Activated T-cell treated with anti-CD3 and anti-CD28 coated beads, Interleukin-2, amount 50 U/mL, for 72 hours (primary cell): Measurements from ENCODE around the gene TOR1AIP1. TPM values are rescaled to one million over a fixed set of nuclear protein-coding genes. Genes with fewer than 3 reads are reported as not detected.
"Not testable (repeated sequence)": the region's sequence is repeated elsewhere in the genome, so short reads cannot be mapped to it uniquely, and the experiment has no call there.

ENCODE experiments used
- ATAC-seq, 2 donors: fragments of 150-1000 bp; cut with Tn5 transposase; replicated peaks in 1 of 2; 2 replicates each; pipeline ENCODE4 v1.10.0; 2021; ENCODE audit warnings: moderate library complexity in 2 of 2, mild to moderate bottlenecking in 1 of 2
- DNase-seq, 2 donors: peaks; one replicate each; pipeline ENCODE4 v3.0.0; 2021 to 2022; ENCODE audit warnings: mixed read lengths in 1 of 2
- H3K27ac Mint-ChIP-seq: one replicate; pipeline ENCODE4 v1.8.0; 2022; ENCODE audit warnings: mild to moderate bottlenecking, moderate library complexity, mixed read lengths
- H3K27me3 Mint-ChIP-seq: one replicate; pipeline ENCODE4 v1.8.0; 2022; ENCODE audit warnings: low read depth, mixed read lengths
- H3K36me3 Mint-ChIP-seq, 2 donors: one replicate each; pipeline ENCODE4 v1.8.0; 2022; ENCODE audit warnings: mixed read lengths in 2 of 2, mild to moderate bottlenecking in 1 of 2; ENCODE audit not compliant: insufficient read depth in 2 of 2
- H3K4me1 Mint-ChIP-seq: one replicate; pipeline ENCODE4 v1.8.0; 2022; ENCODE audit warnings: low read depth, mixed read lengths
- H3K4me3 Mint-ChIP-seq, 2 donors: one replicate each; pipeline ENCODE4 v1.8.0; 2022; ENCODE audit warnings: mild to moderate bottlenecking in 2 of 2, mixed read lengths in 2 of 2, moderate library complexity in 2 of 2
- H3K9me3 Mint-ChIP-seq, 2 donors: one replicate each; pipeline ENCODE4 v1.8.0; 2022; ENCODE audit warnings: mixed read lengths in 2 of 2
- total RNA-seq, 2 donors: library from RNA; stranded (reverse); gene quantifications; one replicate each; pipeline ENCODE4 v1.2.3, GENCODE V29; 2022

TOR1AIP1 gene
- total RNA-seq = 10 to 100 TPM; 55.2 to 57.9 TPM

DNA sequence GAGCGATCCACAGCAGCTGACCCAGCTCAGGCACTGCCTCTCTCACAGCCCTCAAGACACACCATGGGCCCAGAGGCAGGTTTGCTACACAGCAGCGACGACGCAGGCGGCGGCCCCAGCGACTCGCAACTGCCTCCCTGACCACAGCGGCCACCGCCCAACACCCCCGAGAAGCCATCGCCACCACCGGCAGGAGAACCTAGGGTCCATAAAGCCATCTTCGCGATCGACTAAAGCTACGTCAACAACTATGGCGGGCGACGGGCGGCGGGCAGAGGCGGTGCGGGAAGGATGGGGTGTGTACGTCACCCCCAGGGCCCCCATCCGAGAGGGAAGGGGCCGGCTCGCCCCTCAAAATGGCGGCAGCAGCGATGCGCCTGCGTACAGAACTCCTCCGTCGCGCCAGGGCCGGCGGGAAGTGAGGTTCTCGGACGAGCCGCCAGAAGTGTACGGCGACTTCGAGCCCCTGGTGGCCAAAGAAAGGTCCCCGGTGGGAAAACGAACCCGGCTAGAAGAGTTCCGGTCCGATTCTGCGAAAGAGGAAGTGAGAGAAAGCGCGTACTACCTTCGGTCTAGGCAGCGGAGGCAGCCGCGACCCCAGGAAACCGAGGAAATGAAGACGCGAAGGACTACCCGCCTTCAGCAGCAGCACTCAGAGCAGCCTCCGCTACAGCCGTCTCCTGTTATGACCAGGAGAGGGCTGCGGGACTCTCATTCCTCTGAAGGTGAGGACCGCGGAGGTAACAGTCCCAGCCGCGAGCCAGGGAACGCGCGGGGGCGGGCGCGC lies at the start of gene TOR1AIP1:
Gene TOR1AIP1 (plus strand): TSS at position 33 of the 787 bp plus-strand sequence. CDS start 218 bp downstream, at position 251.
- peaks cover 9 to 24% of the 10 kb centered on the region in 2 donors for H3K36me3 Mint-ChIP-seq
- no peaks in the 10 kb centered on the region for H3K27me3 Mint-ChIP-seq
- H3K9me3 Mint-ChIP-seq = no peaks in the 10 kb centered on the region
- ATAC-seq (peak; percentile 80 to 82), DNase-seq (peak; percentile 97 to 98)
- H3K4me3 Mint-ChIP-seq = peak within 1 kb of the TSS; percentile 91 to 92
- peaks cover 78% of the 10 kb centered on the region for H3K4me1 Mint-ChIP-seq
- peak within 1 kb of the TSS; percentile 88 for H3K27ac Mint-ChIP-seq

- not testable (repeated sequence) for H3K4me3 Mint-ChIP-seq, H3K27me3 Mint-ChIP-seq
These were observed 45.2 kb upstream of the TOR1AIP1 start for GRCh38 chr1:179836686-179837445.

DNA sequence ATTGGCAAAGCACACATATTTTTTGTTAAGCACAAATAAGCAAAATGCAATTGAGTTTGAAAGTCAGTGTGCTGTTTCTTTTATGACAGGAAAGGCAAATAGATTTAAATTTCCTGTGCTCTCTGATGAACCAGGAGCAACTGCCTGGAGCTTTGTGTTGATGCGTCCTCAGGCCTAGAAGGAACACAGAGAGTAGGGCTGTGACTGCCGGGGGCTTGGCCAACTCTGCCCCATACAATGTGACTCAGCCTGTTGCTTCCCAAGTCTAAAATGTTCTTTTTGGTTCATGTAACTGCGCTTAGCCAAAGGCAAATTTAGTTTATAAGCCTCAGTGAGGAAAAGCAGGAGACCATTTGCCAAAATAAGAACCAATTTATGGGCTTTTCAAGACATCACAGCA lies 42.0 kb upstream of the TOR1AIP1 start:
- Mint-ChIP-seq H3K4me3 (no peak overlapping the region), H3K4me1 (peaks cover 5% of the 10 kb centered on the region), H3K27ac (no peak overlapping the region), H3K9me3 (no peaks in the 10 kb centered on the region), H3K36me3 (peaks cover 0 to 1% of the 10 kb centered on the region in 2 donors), H3K27me3 (no peaks in the 10 kb centered on the region)
- DNase-seq = no peak
- no peak for ATAC-seq

More at GRCh38 chr1:179836686-179837445, 45.2 kb upstream of the TOR1AIP1 start:
- not testable (repeated sequence) for ATAC-seq, H3K27ac Mint-ChIP-seq, H3K9me3 Mint-ChIP-seq, DNase-seq, H3K36me3 Mint-ChIP-seq
- peaks cover 12% of the 10 kb centered on the region for H3K4me1 Mint-ChIP-seq

- ATAC-seq (no peak), DNase-seq (no peak)
- H3K36me3 Mint-ChIP-seq = peaks cover 8 to 26% of the 10 kb centered on the region in 2 donors
- no peak overlapping the region for H3K27ac Mint-ChIP-seq
- H3K27me3 Mint-ChIP-seq = no peaks in the 10 kb centered on the region
- H3K4me3 Mint-ChIP-seq = no peak overlapping the region
- no peaks in the 10 kb centered on the region for H3K4me1 Mint-ChIP-seq
- H3K9me3 Mint-ChIP-seq = no peaks in the 10 kb centered on the region
These were observed 33.9 kb upstream of the TOR1AIP1 start for GRCh38 chr1:179848233-179848632.

GRCh38 chr1:179853102-179853501 lies 29.0 kb upstream of the TOR1AIP1 start:
- no peak overlapping the region for H3K27ac Mint-ChIP-seq
- H3K4me1 Mint-ChIP-seq = no peaks in the 10 kb centered on the region
- DNase-seq (no peak), ATAC-seq (no peak)
- H3K9me3 Mint-ChIP-seq = no peaks in the 10 kb centered on the region
- no peaks in the 10 kb centered on the region for H3K27me3 Mint-ChIP-seq
- H3K36me3 Mint-ChIP-seq = peaks cover 3 to 20% of the 10 kb centered on the region in 2 donors
- no peak overlapping the region for H3K4me3 Mint-ChIP-seq

DNA sequence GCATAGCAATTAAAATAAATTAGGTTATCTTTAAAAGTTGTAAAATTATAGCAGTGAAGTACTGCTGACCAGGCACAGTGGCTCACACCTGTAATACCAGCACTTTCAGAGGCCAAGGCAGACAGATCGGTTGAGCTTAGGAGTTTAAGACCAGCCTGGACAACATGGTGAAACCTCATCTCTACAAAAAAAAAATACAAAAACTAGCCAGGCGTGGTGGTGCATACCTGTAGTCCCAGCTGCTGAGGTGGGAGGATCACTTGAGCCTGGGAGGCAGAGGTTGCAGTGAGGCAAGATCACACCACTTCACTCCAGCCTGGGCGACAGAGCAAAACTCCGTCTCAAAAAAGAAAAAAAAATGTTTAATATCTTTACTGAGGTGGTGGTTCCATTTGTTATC lies 26.3 kb upstream of the TOR1AIP1 start:
- not testable (repeated sequence) for H3K9me3 Mint-ChIP-seq, H3K4me3 Mint-ChIP-seq, H3K27ac Mint-ChIP-seq, H3K4me1 Mint-ChIP-seq, H3K27me3 Mint-ChIP-seq, DNase-seq, ATAC-seq
- H3K36me3 Mint-ChIP-seq = peaks cover 4 to 18% of the 10 kb centered on the region in 2 donors

DNA sequence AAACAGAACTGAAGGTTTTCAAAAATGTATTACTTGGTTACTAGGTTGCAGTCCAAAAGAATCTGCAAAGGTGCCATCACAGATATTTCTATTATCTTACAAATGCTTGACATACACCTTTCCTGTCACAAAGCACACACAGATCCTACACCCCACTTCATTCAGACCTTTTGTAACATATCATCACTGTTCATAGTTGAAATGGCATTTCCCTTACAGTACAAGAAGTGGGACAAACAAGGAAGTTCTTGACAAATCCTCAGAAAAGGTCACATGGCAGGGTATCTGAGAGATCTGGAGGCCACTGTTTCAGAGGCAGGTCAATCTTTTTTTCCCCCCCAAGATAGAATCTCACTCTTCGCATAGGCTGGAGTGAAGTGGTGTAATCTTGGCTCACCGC lies 25.8 kb upstream of the TOR1AIP1 start:
- no peak for ATAC-seq
- no peak for DNase-seq
- no peak overlapping the region for H3K27ac Mint-ChIP-seq
- no peaks in the 10 kb centered on the region for H3K4me1 Mint-ChIP-seq
- H3K27me3 Mint-ChIP-seq = no peaks in the 10 kb centered on the region
- peaks cover 2 to 16% of the 10 kb centered on the region in 2 donors for H3K36me3 Mint-ChIP-seq
- no peak overlapping the region for H3K4me3 Mint-ChIP-seq
- no peaks in the 10 kb centered on the region for H3K9me3 Mint-ChIP-seq

- H3K9me3 Mint-ChIP-seq = no peaks in the 10 kb centered on the region
- ATAC-seq = peak in 1 of 2 donors; percentile 76
- DNase-seq = no peak
- H3K36me3 Mint-ChIP-seq = peaks cover 2 to 11% of the 10 kb centered on the region in 2 donors
- no peak overlapping the region for H3K4me3 Mint-ChIP-seq
- no peaks in the 10 kb centered on the region for H3K27me3 Mint-ChIP-seq
- peak overlapping the region; percentile 12 for H3K27ac Mint-ChIP-seq
- no peaks in the 10 kb centered on the region for H3K4me1 Mint-ChIP-seq
These were observed 25.1 kb upstream of the TOR1AIP1 start for GRCh38 chr1:179857009-179857408.

GRCh38 chr1:179860652-179861051 lies 21.4 kb upstream of the TOR1AIP1 start:
- Mint-ChIP-seq H3K4me1 (no peaks in the 10 kb centered on the region), H3K4me3 (no peak overlapping the region), H3K9me3 (no peaks in the 10 kb centered on the region), H3K27ac (no peak overlapping the region), H3K27me3 (no peaks in the 10 kb centered on the region), H3K36me3 (peaks cover 2 to 11% of the 10 kb centered on the region in 2 donors)
- DNase-seq (no peak), ATAC-seq (no peak)

GRCh38 chr1:179865377-179865776 lies 16.7 kb upstream of the TOR1AIP1 start:
- H3K27ac Mint-ChIP-seq = no peak overlapping the region
- peaks cover 2 to 12% of the 10 kb centered on the region in 2 donors for H3K36me3 Mint-ChIP-seq
- peaks cover 6% of the 10 kb centered on the region for H3K4me1 Mint-ChIP-seq
- no peak overlapping the region for H3K4me3 Mint-ChIP-seq
- ATAC-seq (no peak), DNase-seq (no peak)
- H3K9me3 Mint-ChIP-seq = no peaks in the 10 kb centered on the region
- no peaks in the 10 kb centered on the region for H3K27me3 Mint-ChIP-seq

DNA sequence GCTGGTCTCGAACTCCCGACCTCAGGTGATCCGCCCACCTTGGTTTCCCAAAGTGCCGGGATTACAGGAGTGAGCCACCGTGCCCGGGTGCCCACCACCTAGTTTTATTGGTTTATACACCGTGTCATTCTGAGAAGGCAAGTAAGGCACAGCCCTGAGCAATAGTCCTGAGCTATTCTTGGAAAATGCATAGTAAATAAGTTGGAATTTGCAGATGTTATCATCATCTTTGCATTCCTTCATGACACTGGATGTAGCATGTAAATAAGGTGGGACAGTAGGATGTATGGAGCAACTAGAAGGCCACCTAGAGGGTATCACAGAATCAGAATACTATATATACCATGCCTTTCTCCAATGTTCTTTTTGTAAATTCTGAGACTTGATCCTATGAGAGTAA lies 15.5 kb upstream of the TOR1AIP1 start:
- H3K9me3 Mint-ChIP-seq = no peaks in the 10 kb centered on the region
- no peak overlapping the region for H3K27ac Mint-ChIP-seq
- H3K27me3 Mint-ChIP-seq = no peaks in the 10 kb centered on the region
- H3K36me3 Mint-ChIP-seq = peaks cover 0 to 10% of the 10 kb centered on the region in 2 donors
- H3K4me3 Mint-ChIP-seq = no peak overlapping the region
- no peak for DNase-seq
- H3K4me1 Mint-ChIP-seq = peaks cover 6% of the 10 kb centered on the region
- no peak for ATAC-seq

- peak; percentile 63 to 67 for ATAC-seq
- Mint-ChIP-seq H3K4me3 (no peak overlapping the region), H3K27me3 (no peaks in the 10 kb centered on the region), H3K27ac (no peak overlapping the region), H3K9me3 (no peaks in the 10 kb centered on the region), H3K4me1 (peaks cover 15% of the 10 kb centered on the region), H3K36me3 (peaks cover 0 to 15% of the 10 kb centered on the region in 2 donors)
- peak; percentile 38 to 39 for DNase-seq
These were observed 14.4 kb upstream of the TOR1AIP1 start for GRCh38 chr1:179867493-179868330.
